ENCODE data around the gene CDH23.
A peak's percentile ranks its signal among the peaks of the same experiment; 100 is the strongest.

Gene CDH23

DNA sequence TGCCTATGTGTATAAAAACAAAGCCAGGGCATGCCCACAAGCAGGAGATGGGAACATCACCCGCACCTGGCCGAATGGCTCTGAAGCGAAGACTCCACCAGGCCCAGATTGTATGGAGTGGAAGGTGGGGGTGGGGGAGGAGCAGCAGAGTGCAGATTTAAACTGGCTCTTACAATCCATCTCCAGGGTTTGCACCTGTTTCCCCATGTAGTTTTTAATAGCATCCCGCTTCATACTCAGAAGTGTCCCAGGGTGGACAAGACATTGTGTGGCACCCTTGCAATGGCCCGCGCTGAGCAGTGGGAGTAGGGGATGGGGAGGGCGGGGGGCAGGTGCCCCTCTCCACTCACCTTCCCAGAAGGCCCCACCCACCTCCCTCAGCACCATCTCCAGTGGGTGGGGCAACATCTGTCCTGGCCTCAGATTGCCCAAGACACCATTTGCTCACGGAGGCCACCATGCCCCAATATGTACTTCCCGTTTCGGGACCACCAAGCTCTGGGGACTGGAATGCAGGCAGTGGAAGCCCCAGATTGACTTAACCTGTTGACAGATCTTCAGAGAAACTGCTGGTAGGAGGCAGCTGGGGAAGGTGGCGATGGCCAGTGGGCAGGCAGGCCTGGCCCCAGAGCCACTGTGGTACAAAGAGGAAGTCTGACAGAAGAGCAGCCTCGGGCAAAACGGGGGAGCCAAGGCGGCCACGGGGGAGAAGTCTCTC is 353.6 kb downstream of the CDH23 start:
- DNase-seq: no peak

DNA sequence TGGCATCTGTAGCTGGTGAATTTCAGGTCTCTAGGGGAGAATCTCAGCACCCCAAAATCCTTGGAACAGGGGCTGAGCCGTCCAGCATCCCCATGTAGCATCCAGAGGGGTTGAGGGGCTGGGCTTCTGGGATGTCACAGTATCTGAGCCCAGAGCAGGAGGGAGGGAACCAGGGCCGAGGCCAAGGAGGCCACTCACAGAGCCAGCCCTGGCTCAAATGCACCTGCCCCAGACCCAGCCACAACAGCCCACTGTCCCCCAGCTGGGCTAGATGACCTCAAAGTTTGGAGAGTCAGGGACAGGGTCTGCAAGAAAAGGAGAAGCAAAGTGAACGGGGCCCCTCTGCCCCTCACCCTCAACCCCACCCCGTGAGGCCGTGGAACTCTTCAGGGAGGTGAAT is 354.3 kb downstream of the CDH23 start:
- DNase-seq: no peak

DNA sequence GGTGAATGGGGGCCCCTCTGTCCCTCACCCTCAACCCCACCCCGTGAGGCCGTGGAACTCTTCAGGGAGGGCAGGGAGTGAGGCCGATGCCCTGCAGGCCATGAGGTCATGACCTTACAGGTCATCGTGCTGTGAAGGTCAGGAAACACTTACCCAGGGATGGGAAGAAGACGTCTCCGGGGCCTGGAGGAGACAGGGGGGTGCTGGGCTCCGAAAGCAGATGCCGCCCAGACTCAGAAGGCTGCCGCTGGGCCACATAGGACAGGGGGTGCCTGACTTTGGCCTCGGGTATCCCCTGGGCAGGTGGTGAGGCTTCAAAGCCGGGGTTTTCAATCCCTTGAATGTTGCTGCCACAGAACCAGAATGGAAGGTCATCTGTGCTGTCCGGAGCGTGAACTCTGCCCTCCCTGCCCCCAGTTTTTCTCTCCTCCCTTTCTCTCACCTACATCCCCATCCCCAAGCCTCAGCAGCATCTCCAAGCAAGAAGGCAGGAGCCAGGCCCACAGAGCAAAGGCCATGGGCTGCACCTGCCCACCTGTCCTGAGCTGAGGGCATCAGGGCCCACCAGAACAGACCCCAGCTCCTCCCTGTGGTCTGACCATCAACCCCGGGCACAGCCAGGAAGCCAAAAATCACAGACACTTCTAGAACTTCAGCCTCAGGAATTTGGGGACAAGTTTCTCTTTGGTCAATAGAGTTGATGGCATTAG is 354.9 kb downstream of the CDH23 start:
- DNase-seq: no peak

DNA sequence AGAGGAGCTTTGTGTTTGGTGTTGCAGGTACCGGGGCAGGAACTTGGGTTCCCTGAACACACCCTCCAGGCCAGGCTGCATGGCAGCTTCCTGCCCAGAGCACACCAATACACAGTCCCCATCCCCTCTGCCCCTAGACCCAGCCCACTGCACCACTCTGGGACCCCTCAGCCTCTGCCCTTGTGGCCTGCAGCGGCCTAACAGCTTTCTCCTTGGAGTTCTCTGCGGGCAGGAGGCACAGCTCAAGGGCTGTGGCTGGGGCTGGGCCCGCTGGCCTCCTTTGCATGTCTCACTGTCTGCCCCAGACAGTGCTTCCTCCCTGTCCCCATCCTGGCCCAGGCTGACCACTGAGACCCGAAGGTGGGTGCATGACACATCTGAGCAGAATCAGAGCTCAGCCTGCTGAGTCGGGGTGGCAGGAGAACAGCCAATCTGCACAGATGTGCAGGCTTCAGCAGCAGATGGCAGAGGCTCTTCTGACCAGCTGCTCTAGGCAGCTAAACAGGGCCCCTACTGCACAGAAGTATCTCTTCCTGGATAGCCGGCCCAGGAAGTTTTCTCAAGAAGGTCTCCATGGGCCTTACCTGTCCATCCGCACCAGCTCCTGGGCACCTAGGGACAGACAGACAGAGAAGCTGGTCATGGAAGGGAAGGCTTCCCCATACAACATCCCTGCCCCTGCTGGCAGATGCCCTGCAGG is 355.8 kb downstream of the CDH23 start:
- DNase-seq: peak; percentile 36

DNA sequence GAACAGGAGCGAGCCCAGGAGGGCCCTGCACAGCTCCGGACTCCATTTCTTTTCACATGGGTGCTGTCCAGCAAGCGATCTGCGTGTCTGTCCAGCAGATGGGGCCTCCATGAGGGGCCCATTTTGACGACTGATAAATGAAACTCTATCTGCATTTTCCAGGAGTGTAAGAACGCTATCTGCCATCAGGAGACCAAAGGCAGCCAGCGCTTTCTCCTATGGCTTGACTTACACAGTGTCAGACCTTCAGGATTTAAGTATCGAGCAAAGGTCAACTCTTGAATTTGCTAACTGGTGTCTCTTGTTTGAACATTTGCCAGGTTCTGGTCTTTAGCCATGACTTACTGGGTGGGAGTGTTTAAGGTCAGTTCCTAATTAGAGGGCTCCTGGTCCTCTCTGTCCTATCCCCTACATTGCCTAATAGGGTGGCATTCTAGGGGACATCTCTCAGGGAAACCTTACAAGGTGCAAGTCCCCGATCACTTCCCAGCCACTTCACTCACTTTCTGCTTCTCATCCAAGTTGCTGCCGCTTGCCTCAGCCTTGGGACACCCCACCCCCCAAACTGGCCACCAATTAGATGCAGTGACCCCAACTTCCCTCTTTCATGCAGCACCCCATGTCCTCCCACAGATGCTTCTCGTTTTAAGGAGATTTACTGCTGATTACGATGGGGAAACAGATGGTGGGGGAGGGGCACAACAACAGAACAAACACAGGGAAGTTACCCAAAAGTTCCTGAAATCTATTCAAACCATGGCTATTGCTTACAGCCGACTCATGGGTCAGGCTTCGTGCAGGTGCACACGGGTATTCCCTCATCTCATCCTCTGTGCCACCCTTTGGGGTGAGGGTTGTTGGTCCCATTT is 356.6 kb downstream of the CDH23 start:
- DNase-seq: peak; percentile 40

DNA sequence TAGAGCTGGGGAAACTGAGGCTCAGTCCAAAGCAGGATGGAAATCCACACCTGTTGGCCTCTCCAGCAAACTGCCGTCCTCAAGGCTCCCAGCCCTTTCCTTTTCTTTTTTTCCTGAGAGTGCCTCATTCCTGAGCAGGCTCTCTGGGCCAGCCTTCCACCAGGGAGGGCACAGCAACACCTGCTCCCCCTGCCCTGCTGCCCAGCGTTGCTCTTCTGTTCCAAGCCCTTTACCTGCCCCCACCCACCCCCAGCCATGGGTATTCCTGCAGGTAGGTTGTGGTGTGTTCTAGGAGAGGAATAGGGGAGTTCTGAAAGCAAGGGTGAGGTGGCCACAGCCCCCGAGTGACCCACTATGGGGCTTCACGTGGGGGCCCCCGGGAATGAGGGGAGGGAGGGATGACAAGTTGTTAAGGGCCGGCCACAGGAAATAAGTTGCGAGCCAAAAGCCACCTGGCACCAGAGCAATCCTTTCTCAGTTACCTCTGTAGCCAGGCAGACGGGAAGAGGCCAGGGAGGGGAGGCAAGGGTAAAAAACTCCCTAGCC is 357.3 kb downstream of the CDH23 start:
- DNase-seq: no peak

DNA sequence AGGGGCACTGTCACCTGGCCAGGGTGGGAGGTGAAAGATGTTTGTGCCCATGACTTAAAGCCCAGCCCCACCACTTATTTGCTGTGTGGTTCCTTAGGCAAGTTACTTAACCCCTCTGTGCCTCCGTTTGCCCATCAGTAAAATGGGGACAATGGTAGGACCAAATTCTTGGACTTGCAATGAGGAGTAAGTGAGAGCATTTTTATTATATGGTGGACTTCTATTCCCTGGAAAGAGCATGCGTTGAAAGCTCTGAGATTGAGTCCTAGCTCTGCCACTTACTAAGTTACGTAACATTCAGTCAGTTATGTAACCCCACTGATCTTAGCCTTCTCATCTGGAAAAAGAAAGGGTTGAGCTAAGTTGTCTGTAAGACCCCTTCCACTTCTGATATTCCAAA is 357.8 kb downstream of the CDH23 start:
- DNase-seq: no peak

DNA sequence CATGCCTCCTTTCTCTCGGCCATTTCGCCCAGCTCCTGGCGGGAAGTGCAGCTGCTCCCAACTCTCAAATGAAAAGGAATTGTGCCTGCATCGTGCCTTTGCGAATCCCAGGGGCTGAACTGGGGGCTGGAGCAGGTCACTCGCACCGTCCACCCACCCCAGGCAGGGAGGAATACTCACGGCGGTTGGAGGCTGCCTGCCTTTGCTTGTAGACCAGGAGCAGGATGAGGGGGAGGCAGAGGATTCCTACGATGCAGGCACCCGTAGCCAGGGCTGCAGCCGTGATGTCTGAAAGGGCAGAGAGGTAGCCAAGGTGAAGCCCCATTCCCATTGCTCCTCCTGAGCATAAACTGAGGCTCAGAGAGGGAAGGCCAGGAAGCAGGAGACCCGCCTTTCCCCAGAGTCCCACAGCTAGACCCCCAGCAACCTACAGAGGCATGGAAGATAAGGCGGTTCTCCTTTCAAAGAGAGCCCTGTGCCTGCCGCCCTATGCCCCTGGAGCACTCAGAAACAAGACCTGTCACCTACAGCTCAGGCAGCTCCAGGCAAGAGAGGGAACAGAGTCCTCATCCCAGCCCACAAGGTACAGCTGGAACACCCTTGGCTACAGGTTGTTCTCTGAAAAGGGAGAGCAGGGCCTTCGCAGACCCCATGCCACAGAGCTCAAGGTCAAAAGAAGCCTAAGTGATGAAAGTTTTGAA is 358.6 kb downstream of the CDH23 start:
- DNase-seq: no peak

DNA sequence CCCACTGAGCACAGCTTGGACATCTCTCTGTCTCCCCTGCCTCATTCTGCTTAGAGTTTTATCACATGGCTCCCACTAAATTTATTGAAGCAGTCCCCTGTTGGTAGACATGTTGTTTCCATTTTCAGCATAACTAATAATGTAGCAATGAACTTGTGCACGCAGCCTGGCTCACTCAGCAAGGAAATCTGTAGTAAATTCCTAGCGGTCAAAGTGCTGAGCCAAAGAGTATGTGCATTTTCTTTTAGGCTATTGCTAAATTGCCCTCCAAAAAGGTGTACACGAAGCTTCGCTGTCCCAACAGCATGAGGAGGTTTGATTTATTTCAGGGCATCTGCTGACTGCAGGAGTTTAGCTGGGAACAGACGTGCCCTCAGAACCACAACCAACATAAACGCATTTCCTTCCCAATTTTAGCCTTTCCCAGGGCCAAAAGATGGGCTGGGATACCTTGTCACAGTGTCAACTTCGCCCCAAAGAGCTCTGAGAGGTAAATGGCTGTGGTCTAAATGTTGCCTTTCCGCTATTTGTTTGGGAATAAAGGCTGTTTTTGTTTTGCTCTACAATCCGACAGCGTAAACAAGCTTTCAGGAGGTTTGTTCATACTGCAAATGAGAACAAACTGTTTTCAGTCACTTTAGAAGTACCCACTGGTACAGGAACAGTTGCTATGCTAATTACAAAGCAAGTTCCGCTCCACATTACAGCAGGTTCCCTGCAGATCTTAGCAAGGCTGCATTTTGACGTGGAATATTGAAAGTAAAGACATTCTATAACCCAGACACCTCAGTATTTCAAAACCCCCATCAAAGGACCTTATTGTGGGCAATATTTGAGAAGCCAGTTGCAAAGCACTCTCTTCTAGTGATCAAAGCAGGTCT is 359.8 kb downstream of the CDH23 start:
- DNase-seq: no peak

DNA sequence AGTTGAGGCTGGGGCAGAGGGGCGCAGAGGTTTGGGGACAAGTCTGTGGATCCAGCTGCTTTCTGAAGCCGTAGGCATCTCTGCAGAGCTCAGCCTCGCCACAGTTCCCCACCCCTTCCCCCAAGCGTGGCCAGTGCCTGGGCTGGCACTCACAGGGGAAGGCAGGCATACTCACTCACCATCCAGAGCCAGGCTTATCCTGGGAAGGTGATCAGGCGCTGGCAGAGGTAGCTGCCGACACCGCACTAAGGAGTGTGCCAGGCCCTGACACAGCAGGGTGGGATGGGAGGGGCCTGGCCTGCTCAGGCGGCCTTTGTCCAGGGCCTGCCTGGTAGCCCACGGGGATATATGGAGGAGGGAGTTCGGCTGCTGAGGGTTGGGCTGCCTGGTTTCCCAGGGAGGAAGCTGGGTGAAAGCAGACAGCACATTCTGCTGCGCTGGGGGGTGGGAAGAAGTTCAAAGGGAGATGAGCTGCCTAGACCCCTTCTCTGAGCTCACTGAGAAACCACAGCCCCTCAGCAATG is 360.7 kb downstream of the CDH23 start:
- DNase-seq: no peak

DNA sequence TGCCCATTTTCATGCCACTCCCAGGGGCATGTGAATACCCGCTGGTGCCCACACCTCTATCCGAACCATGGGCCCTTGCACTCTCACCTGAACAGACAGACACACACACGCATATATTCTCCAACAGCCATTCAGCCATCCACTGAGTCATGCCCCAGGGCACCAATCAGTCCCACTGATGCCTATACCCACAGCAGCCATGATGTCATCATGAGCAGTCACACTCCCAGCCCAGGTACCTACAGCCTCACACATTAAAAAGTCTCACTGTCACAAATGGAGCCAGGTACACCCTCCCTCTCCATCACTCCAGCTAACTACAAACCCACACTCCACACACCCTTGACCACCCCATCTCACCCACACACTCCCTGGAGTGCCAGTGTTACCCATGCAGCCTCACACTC is 364.4 kb downstream of the CDH23 start:
- DNase-seq: no peak

DNA sequence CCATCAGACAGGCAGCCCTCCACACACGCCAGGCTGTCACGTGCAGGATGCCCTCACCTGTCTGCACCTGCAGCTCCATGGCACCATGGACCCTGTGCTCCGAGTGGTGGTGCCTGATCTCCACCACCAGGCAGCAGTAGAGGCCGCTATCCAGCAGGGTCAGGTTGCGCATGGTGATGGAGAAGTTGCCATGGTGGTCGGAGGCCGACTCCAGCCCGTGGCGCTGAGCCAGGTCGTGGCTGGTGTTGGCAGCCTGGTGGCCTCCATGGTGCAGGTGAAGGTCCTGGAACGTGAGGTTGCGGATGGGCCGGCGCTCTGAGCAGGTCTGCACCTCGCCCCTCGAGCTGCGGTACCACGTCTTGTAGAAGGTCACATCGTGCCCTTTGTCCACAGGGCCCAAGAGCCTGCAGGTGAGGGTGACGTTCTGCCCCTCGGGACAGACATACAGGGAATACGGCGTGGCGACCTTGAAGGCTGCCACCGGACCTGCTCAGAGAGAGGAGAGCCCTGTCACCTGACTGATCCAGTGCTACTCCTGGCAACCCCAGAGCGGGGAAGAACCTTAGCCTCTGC is 364.9 kb downstream of the CDH23 start:
- DNase-seq: peak; percentile 12

DNA sequence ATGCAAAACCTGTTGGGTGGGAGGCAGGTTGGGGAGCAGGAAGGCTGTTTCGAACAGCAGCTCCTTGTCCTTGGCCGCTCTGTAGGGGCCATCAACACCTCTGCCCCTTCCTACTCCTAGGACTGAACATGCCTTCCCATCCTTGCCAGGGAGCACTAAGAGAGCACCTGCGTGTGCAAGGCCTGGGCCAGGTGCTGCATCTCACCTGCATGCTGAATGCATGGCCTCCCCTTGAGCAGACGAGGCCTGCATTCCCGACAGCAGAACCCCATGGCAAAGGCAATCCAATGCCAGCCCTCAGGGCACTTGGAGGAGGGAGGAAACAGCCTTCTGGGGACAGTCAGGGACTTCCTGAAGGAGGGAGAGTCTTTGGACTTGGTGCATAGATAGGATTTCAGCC is 365.6 kb downstream of the CDH23 start:
- DNase-seq: no peak

DNA sequence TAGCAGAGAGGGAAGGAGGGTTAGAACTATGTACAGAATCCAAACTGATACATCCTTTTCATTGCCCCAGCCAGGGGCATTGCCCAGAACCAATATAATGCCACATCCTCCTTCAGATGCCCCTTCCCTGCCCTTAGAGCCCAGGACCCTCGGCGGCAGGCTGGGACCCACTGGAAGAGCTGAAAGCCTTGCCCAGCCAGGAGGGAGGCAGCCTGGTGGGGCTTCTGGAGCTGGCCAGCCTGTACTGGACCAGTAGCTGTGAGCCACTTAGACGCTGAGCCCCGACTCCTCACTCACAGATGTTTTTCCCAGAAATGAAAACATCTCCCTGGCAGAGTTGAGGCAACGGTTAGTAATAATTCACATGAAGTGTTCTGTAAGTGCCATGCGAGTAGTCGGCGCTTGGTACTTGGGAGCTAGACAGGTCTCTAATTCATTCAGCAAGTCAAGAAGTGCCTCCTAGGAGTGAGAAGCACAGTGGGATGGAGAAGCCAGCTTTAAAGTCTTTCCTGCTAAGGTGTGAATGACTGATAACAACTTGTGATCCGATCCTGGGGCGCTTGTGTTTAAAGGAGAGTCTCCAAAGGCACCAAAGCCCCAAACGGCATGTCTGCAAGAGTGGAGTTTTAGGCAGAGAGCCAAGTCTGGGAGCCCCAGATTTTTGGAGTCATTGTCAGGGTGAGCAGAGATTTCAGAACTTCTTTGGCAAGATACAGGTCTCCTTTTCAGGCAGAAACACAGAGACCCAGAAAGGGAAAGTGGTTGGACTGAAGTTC is 366.8 kb downstream of the CDH23 start:
- DNase-seq: no peak

DNA sequence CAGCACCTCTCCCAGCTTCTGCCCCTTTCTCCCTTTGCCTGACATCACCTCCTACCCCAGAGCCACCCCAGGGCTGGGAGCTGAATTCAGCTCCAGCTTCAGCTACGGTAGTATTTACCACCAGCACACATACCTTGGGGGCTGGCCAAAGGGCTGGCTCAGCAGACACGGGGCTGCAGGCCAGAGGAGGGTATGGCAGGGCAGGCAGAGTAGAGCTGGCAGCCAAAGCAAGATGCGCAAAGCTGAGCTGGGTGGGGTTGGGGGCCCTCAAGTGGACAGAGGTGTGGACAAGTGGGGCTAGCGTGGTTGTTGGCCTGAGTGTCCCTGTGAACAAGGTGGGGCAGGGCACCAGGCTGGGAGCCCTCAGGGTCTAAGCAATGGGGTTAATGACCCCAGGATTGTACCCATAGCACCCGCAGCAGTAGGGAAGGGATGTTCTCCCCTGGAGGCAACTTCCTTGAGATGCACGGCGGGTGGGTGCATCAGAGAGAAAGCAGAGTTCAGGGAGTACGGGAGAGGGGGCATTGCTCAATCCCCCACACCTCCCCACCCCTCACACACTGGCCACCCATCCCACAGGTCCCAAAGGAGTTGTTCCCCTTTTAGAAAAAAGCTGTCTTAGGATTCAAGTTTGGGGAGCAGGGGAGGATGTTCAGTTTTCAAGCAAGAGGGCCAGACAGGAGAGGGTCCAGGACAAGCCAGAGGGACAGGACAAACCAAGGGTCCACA is 368.6 kb downstream of the CDH23 start:
- no peak for DNase-seq

DNA sequence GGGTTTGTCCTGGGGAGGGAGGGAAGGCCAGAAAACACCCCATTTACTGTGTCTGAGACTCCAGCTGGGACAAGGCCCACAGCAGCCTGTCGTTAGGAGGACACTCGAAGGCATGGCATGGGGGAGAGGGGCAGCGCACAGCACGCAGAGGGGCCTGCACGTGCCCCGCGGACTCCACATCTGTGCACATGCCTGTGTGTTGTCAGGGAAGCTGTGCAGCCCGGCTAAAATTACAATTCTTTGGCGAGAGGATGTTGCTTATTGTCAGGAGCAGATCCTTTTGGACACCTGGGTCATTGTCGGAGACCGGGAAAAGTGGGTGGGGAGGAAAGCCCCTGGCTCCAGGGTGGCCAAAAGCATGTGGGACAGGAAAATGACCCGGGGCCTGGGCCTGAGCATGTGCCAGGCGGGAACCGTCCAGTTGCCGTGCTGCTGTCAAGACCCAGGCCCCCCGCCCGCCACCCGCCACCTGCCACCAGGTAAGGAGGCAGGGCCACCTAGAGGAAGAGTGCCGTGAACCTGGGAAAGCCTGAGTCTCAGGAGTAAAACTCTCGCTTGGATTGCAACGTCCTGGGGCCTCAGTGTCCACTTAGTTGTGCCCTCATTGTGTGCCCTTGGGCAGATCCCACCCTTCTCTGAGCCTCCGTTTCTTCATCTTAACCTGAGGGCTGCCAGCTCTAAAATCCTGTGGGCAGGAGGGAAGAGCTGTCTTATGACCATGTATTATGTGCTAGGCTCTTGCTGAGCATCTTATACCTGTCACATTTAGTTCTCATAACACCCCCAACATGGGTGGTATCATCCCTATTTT is 369.4 kb downstream of the CDH23 start:
- DNase-seq: no peak

DNA sequence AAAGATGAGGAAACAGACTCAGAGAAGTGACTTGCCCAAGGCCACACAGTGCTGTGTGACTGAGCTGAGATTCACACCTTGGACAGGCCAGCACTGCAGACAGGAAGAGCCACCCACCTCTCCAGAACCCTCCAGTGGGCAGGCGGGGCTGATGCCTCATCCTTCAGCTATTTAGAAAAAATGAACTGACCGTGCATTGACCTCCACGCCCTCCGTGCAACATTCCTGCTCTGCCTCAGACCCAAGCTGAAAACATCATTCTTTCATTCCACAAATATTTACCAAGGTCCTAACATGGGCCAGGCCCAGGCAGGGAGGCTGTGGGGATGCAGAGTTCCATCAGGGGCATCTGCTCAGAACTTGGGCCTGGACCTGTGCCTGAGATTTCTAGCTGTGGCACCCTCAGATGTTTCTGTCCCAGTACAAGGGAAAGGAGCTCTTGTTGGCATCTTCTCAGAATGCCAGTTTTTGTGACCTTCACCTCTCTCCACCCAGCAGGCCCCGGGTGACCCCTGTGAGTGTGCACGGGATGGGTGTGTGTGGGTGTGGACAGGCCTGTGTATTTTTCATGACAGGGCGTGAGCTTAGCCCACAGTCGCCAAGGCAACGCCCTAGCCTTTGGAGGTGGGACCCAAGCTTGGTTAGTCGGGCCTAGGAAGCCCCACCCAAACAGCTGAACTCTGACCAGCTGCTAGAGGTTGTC is 370.1 kb downstream of the CDH23 start:
- DNase-seq: no peak
